SK-N-SH (cell line): ENCODE results near the gene FBXO31. TPM values are rescaled to one million over a fixed set of nuclear protein-coding genes. Genes with fewer than 3 reads are reported as not detected.

ENCODE experiments used
- CTCF ChIA-PET: fragments of 300-600, 350-600 bp; formaldehyde crosslinking; extraction: SDS; loops from one replicate; lab custom pipeline; 2021; lab: Yijun Ruan, JAX
- POLR2A ChIA-PET: fragments of 350-600 bp; sonication (Branson Sonifier 250); formaldehyde crosslinking; extraction: SDS; loops from one replicate; lab custom pipeline; 2020; ENCODE audit warnings: antibody characterized with exemption, inconsistent platforms; lab: Yijun Ruan, JAX
- DNase-seq: peaks from one replicate; pipeline ENCODE4 v3.0.0; 2012
- H2AFZ ChIP-seq: fragments of 200-600 bp; sonication (generic); 2 replicates; pipeline ENCODE4 v1.8.1; 2016; ENCODE audit warnings: antibody characterized with exemption, mild to moderate bottlenecking, low read depth
- H3F3A ChIP-seq: fragments of 200-600 bp; sonication (generic); replicated peaks from 2 replicates; pipeline ENCODE3; 2016; ENCODE audit warnings: antibody characterized with exemption, mild to moderate bottlenecking; ENCODE audit not compliant: insufficient read depth
- H3K27ac ChIP-seq, 2 experiments: fragments of 200-500 bp in 1 of 2; fragments of 200-600 bp in 1 of 2; sonication (Bioruptor generic) in 1 of 2; sonication (generic), shearing (Covaris generic) in 1 of 2; 2 replicates each; pipeline versions ENCODE4 v1.5.1 to v1.6.1; 2014 to 2016; ENCODE audit warnings: low read depth in 2 of 2, inconsistent platforms in 1 of 2, low read length in 1 of 2, mild to moderate bottlenecking in 1 of 2, mixed read lengths in 1 of 2
- H3K27me3 ChIP-seq: fragments of 200-600 bp; sonication (generic), shearing (Covaris generic); 2 replicates; pipeline ENCODE4 v1.6.1; 2016; ENCODE audit warnings: mixed run types; ENCODE audit not compliant: insufficient read depth
- H3K36me3 ChIP-seq, 2 experiments: fragments of 200-500 bp in 1 of 2; fragments of 200-600 bp in 1 of 2; sonication (Bioruptor generic) in 1 of 2; sonication (generic) in 1 of 2; replicated peaks in 1 of 2; 2 replicates each; pipeline versions ENCODE3 to v1.5.1; 2014 to 2016; ENCODE audit warnings: low read length in 1 of 2, mild to moderate bottlenecking in 1 of 2; ENCODE audit not compliant: insufficient read depth in 2 of 2, control insufficient read depth in 1 of 2
- H3K4me1 ChIP-seq, 2 experiments: fragments of 200-500 bp in 1 of 2; fragments of 200-600 bp in 1 of 2; sonication (Bioruptor generic) in 1 of 2; sonication (generic), shearing (Covaris generic) in 1 of 2; 2 replicates each; pipeline versions ENCODE4 v1.5.1 to v1.6.1; 2014 to 2016; ENCODE audit warnings: low read depth in 1 of 2, low read length in 1 of 2, mixed run types in 1 of 2; ENCODE audit not compliant: insufficient read depth in 2 of 2, control insufficient read depth in 1 of 2
- H3K4me2 ChIP-seq: fragments of 200-600 bp; sonication (generic), shearing (Covaris generic); 2 replicates; pipeline ENCODE4 v1.6.1; 2017; ENCODE audit warnings: mixed run types
- H3K4me3 ChIP-seq, 2 experiments: fragments of 200-500 bp in 1 of 2; fragments of 200-600 bp in 1 of 2; sonication (Bioruptor generic) in 1 of 2; sonication (generic), shearing (Covaris generic) in 1 of 2; 2 replicates each; pipeline versions ENCODE4 v1.5.1 to v1.8.1; 2014 to 2016; ENCODE audit warnings: low read depth in 2 of 2, inconsistent platforms in 1 of 2, low read length in 1 of 2, mild to moderate bottlenecking in 1 of 2, mixed read lengths in 1 of 2, moderate library complexity in 1 of 2
- H3K79me2 ChIP-seq: fragments of 200-600 bp; sonication (generic); 2 replicates; pipeline ENCODE4 v1.8.1; 2017; ENCODE audit warnings: mild to moderate bottlenecking; ENCODE audit not compliant: insufficient read depth
- H3K9ac ChIP-seq: fragments of 200-600 bp; sonication (generic); 2 replicates; pipeline ENCODE4 v1.6.1; 2017; ENCODE audit warnings: mixed run types
- H3K9me2 ChIP-seq: fragments of 200-600 bp; sonication (generic); 2 replicates; pipeline ENCODE4 v1.6.1; 2017; ENCODE audit warnings: mixed run types
- H3K9me3 ChIP-seq: fragments of 200-600 bp; sonication (generic); 2 replicates; pipeline ENCODE4 v1.6.1; 2017; ENCODE audit warnings: mixed run types, mild to moderate bottlenecking, moderate library complexity
- H4K20me1 ChIP-seq: fragments of 200-600 bp; sonication (generic); 2 replicates; pipeline ENCODE4 v1.6.1; 2017; ENCODE audit warnings: mild to moderate bottlenecking, mixed run types; ENCODE audit not compliant: insufficient read depth
- CTCF ChIP-seq: fragments of 200-600 bp; sonication (generic); IDR thresholded peaks from 2 replicates; pipeline ENCODE4 v1.6.1; 2017; ENCODE audit warnings: antibody characterized with exemption, mild to moderate bottlenecking, moderate library complexity
- FOXJ3 ChIP-seq: sonication (generic); formaldehyde crosslinking; IDR thresholded peaks from 2 replicates; pipeline ENCODE4 v1.5.1; 2020; ENCODE audit warnings: mild to moderate bottlenecking, missing genetic modification reagents
- MXI1 ChIP-seq: IDR thresholded peaks from 2 replicates; pipeline ENCODE4 v1.6.1; 2012; ENCODE audit warnings: mild to moderate bottlenecking, low read depth, low read length, improper control_type of control experiment
- NRF1 ChIP-seq: IDR thresholded peaks from 2 replicates; pipeline ENCODE4 v1.6.1; 2012; ENCODE audit warnings: low read depth, mild to moderate bottlenecking, low read length
- RAD21 ChIP-seq: IDR thresholded peaks from 2 replicates; pipeline ENCODE4 v1.6.1; 2012; ENCODE audit warnings: mild to moderate bottlenecking, low read length
- RXRA ChIP-seq: IDR thresholded peaks from 2 replicates; pipeline ENCODE4 v1.4.0; 2012; ENCODE audit warnings: low read depth, mild to moderate bottlenecking, borderline replicate concordance
- SMC3 ChIP-seq: IDR thresholded peaks from 2 replicates; pipeline ENCODE4 v1.6.1; 2012; ENCODE audit warnings: low read depth, low read length, improper control_type of control experiment
- WGBS: methylation state at CpG from one replicate; pipeline ENCODE4 v1.1.6; 2017; ENCODE audit warnings: low lambda C conversion rate; 5-methylcytosine and 5-hydroxymethylcytosine counted together
- polyA plus RNA-seq, 3 experiments: library from polyadenylated mRNA; depleted of rRNA; stranded (reverse); fragments of >200 nt; gene quantifications; 2 replicates each; pipeline ENCODE4 v1.2.3, GENCODE V29; 2012
- TF ChIP-seq, protein P1 (sequence below): IDR thresholded peaks from 2 replicates; pipeline ENCODE4; 2012
- TF ChIP-seq, protein P2 (sequence below): IDR thresholded peaks from 2 replicates; pipeline ENCODE4 v1.4.0; 2012; ENCODE audit warnings: low read depth, borderline replicate concordance
- TF ChIP-seq, protein P3 (sequence below): fragments of 150-350 bp; IDR thresholded peaks from 2 replicates; pipeline ENCODE4 v1.6.1; 2016; ENCODE audit warnings: mild to moderate bottlenecking, low read depth, low read length

FBXO31 gene
- polyA plus RNA-seq, 1 of the 3 experiments (the other 2 are of a cell fraction), result 14.2 TPM

DNA sequence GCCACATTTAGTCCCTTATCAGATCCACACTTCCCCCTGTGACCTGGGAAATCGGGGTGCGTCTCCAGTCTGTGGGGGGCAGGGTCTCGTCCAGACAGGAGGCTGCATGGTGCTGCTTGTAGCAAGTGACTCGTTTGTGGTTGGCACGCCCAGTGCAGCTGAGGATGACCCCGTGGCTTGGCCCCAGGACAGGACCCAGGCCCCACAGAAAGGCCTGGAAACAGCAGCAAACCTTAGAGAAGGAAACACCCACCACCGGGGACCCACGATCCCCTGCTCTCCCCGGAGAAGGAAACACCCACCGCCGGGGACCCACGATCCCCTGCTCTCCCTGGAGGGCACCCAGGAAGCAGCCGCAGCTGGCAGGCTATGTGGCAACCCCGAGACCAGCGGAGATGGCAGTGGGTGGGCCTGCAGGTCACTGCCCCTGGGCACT, 58.1 kb downstream of the FBXO31 start:
- H2AFZ ChIP-seq, result no peak overlapping the region
- H3K4me2 ChIP-seq, result no peak overlapping the region
- CTCF ChIA-PET, result interaction anchor here (0.7 to 4.5 kb wide), 15 partner anchors 11 to 71 kb away, joined by 3 to 36 read pairs (median 5); partner anchors contain the start of gene FBXO31
- H4K20me1 ChIP-seq, result 0 out of 2 replicates have a peak, but pooled peaks cover 4% of the 10 kb centered on the region
- no peak for DNase-seq
- peaks cover 0 to 17% of the 10 kb centered on the region in 2 experiments for H3K36me3 ChIP-seq
- 72% methylated on average over 7 of the region's 15 CpGs for WGBS
- H3K27me3 ChIP-seq, result no peaks in the 10 kb centered on the region
- POLR2A ChIA-PET, result no interaction called here
- TF ChIP-seq RXRA (no peak), CTCF (no peak), FOXJ3 (CRISPR knock-in tag) (no peak), NRF1 (no peak), MXI1 (no peak)
- TF ChIP-seq, protein P1, sequence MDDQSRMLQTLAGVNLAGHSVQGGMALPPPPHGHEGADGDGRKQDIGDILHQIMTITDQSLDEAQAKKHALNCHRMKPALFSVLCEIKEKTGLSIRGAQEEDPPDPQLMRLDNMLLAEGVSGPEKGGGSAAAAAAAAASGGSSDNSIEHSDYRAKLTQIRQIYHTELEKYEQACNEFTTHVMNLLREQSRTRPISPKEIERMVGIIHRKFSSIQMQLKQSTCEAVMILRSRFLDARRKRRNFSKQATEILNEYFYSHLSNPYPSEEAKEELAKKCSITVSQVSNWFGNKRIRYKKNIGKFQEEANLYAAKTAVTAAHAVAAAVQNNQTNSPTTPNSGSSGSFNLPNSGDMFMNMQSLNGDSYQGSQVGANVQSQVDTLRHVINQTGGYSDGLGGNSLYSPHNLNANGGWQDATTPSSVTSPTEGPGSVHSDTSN, result no peak
- peaks cover 0 to 7% of the 10 kb centered on the region in 2 experiments; a peak in 1 of 4 replicates for H3K4me1 ChIP-seq
- H3K4me3 ChIP-seq, result no peak overlapping the region
- H3K9ac ChIP-seq, result no peak overlapping the region
- no peaks in the 10 kb centered on the region for H3F3A ChIP-seq
- no peaks in the 10 kb centered on the region for H3K79me2 ChIP-seq
- no peaks in the 10 kb centered on the region for H3K9me3 ChIP-seq
- no peaks in the 10 kb centered on the region for H3K9me2 ChIP-seq
- no peak overlapping the region; a peak in 1 of 4 replicates for H3K27ac ChIP-seq

- POLR2A ChIA-PET, result no interaction called here
- no peak overlapping the region; a peak in 1 of 4 replicates for H3K27ac ChIP-seq
- no peaks in the 10 kb centered on the region for H3K79me2 ChIP-seq
- H3K4me1 ChIP-seq, result peaks cover 0 to 7% of the 10 kb centered on the region in 2 experiments; a peak in 1 of 4 replicates
- WGBS, result 58% methylated on average over 17 of the region's 28 CpGs
- H3K9me3 ChIP-seq, result no peaks in the 10 kb centered on the region
- TF ChIP-seq, protein P2, sequence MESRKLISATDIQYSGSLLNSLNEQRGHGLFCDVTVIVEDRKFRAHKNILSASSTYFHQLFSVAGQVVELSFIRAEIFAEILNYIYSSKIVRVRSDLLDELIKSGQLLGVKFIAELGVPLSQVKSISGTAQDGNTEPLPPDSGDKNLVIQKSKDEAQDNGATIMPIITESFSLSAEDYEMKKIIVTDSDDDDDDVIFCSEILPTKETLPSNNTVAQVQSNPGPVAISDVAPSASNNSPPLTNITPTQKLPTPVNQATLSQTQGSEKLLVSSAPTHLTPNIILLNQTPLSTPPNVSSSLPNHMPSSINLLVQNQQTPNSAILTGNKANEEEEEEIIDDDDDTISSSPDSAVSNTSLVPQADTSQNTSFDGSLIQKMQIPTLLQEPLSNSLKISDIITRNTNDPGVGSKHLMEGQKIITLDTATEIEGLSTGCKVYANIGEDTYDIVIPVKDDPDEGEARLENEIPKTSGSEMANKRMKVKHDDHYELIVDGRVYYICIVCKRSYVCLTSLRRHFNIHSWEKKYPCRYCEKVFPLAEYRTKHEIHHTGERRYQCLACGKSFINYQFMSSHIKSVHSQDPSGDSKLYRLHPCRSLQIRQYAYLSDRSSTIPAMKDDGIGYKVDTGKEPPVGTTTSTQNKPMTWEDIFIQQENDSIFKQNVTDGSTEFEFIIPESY, result no peak
- peak; percentile 77 for TF ChIP-seq RAD21
- TF ChIP-seq, protein P3, sequence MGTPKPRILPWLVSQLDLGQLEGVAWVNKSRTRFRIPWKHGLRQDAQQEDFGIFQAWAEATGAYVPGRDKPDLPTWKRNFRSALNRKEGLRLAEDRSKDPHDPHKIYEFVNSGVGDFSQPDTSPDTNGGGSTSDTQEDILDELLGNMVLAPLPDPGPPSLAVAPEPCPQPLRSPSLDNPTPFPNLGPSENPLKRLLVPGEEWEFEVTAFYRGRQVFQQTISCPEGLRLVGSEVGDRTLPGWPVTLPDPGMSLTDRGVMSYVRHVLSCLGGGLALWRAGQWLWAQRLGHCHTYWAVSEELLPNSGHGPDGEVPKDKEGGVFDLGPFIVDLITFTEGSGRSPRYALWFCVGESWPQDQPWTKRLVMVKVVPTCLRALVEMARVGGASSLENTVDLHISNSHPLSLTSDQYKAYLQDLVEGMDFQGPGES, result no peak
- TF ChIP-seq SMC3, result peak; percentile 70
- TF ChIP-seq CTCF, result peak; percentile 84
- H3K4me3 ChIP-seq, result peak overlapping the region in 1 of 2 experiments; percentile 8; a peak in 1 of 4 replicates
- H4K20me1 ChIP-seq, result 0 out of 2 replicates have a peak, but pooled peaks cover 4% of the 10 kb centered on the region
- 0 out of 2 replicates have a peak overlapping the region, but pooled peaks have one; percentile 19 for H3K4me2 ChIP-seq
- no peak overlapping the region for H2AFZ ChIP-seq
- peak; percentile 96 for DNase-seq
- CTCF ChIA-PET, result interaction anchor here (0.7 to 4.5 kb wide), 17 partner anchors 11 to 72 kb away, joined by 3 to 36 read pairs (median 5); partner anchors contain the start of gene FBXO31
- no peaks in the 10 kb centered on the region for H3K9me2 ChIP-seq
- no peak overlapping the region for H3K9ac ChIP-seq
- peaks cover 0 to 9% of the 10 kb centered on the region in 2 experiments for H3K36me3 ChIP-seq
- no peaks in the 10 kb centered on the region for H3F3A ChIP-seq
- H3K27me3 ChIP-seq, result no peaks in the 10 kb centered on the region
Observed at GRCh38 chr16:87324411-87325275, 58.9 kb downstream of the FBXO31 start.
